ENCODE measurements around the gene SPTLC2.

DNA sequence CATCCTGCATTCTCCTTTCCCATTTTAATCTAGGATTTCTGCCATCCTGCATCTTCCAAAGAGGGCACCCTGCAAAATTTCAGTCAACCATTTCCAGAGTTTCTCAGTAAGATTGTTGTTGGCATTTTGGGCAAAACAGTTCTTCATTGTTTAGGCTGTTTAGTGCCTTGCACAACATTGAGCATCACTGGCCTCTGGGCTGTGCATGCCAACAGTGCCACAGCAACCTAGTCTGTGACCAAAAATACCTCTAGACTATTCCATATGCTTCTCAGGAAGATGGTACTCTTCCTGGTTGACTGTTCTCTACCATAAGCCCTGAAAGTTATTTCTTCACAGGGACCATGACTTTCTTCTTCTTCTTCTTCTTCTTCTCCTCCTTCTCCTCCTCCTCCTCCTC, 85.4 kb downstream of the SPTLC2 start:
- TF ChIP-seq, protein P1, sequence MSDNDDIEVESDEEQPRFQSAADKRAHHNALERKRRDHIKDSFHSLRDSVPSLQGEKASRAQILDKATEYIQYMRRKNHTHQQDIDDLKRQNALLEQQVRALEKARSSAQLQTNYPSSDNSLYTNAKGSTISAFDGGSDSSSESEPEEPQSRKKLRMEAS (IDR thresholded peaks at IDR 0.05), result no peak
- no peak for TF ChIP-seq EP300 (IDR thresholded peaks at IDR 0.05; ENCODE audit: borderline replicate concordance)
- TF ChIP-seq, protein P2, sequence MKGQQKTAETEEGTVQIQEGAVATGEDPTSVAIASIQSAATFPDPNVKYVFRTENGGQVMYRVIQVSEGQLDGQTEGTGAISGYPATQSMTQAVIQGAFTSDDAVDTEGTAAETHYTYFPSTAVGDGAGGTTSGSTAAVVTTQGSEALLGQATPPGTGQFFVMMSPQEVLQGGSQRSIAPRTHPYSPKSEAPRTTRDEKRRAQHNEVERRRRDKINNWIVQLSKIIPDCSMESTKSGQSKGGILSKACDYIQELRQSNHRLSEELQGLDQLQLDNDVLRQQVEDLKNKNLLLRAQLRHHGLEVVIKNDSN (IDR thresholded peaks at IDR 0.05), result no peak
- no peak for TF ChIP-seq CEBPB (IDR thresholded peaks at IDR 0.05)
- no peak for TF ChIP-seq CREB1 (IDR thresholded peaks at IDR 0.05; ENCODE audit: low read depth)
- TF ChIP-seq TAF1 (IDR thresholded peaks at IDR 0.05; ENCODE audit: low read depth), result no peak
- no peak for TF ChIP-seq TEAD4 (IDR thresholded peaks at IDR 0.05)
- TF ChIP-seq NFIC (IDR thresholded peaks at IDR 0.05), result no peak
- no peak for TF ChIP-seq FOXM1 (IDR thresholded peaks at IDR 0.05; ENCODE audit: borderline replicate concordance, low read depth)
